IMR-90 (cell line): Measurements from ENCODE around the gene SLC25A12. TPM values are rescaled to one million over a fixed set of nuclear protein-coding genes. Genes with fewer than 3 reads are reported as not detected.

ENCODE experiments used
- ATAC-seq: fragments of 200-7000 bp; cut with Tn5 transposase; 2 replicates; pipeline ENCODE4 v1.9.1; 2020; ENCODE audit warnings: low read depth, mild to moderate bottlenecking, moderate library complexity
- BruUV-seq: library from RNA; stranded (reverse); fragments of 400-500 nt; replicated peaks from 2 replicates; lab custom pipeline; 2021; lab: Mats Ljungman, UMichigan
- CTCF ChIA-PET: fragments of 300-600 bp; formaldehyde crosslinking; extraction: SDS; loops from one replicate; lab custom pipeline; 2021; ENCODE audit warnings: antibody characterized with exemption; lab: Yijun Ruan, JAX
- POLR2A ChIA-PET: fragments of 300-600 bp; sonication (Branson Sonifier 250); formaldehyde crosslinking; loops from one replicate; lab custom pipeline; 2022; ENCODE audit warnings: antibody characterized with exemption; ENCODE audit not compliant: unreplicated experiment; lab: Charles Lee
- DNase-seq: peaks from one replicate; pipeline ENCODE4 v3.0.0; 2013
- H2AFZ ChIP-seq: replicated peaks from 2 replicates; pipeline ENCODE3; 2013; ENCODE audit warnings: low read length, mild to moderate bottlenecking; ENCODE audit not compliant: poor library complexity
- H2AK5ac ChIP-seq: 2 replicates; pipeline ENCODE4 v1.6.1; 2013; ENCODE audit warnings: low read depth, low read length, inconsistent platforms
- H2AK9ac ChIP-seq: replicated peaks from 2 replicates; pipeline ENCODE3; 2013; ENCODE audit warnings: mild to moderate bottlenecking, low read depth, low read length, moderate library complexity; ENCODE audit not compliant: poor library complexity
- H2BK120ac ChIP-seq: 2 replicates; pipeline ENCODE4 v1.6.1; 2013; ENCODE audit warnings: low read depth, low read length, inconsistent platforms
- H2BK15ac ChIP-seq: 3 replicates; pipeline ENCODE4 v1.6.1; 2013; ENCODE audit warnings: low read depth, low read length, inconsistent platforms
- H2BK20ac ChIP-seq: 2 replicates; pipeline ENCODE4 v1.6.1; 2013; ENCODE audit warnings: low read depth, mild to moderate bottlenecking, inconsistent platforms, low read length, moderate library complexity
- H2BK5ac ChIP-seq: 2 replicates; pipeline ENCODE4 v1.6.1; 2013; ENCODE audit warnings: mild to moderate bottlenecking, low read depth, low read length, inconsistent platforms; ENCODE audit not compliant: poor library complexity, severe bottlenecking
- H3K14ac ChIP-seq: replicated peaks from 2 replicates; pipeline ENCODE4 v1.6.1; 2013; ENCODE audit warnings: low read depth, low read length, inconsistent platforms
- H3K18ac ChIP-seq: 2 replicates; pipeline ENCODE4 v1.6.1; 2013; ENCODE audit warnings: low read depth, low read length, control low read depth
- H3K23ac ChIP-seq: 2 replicates; pipeline ENCODE4 v1.6.1; 2013; ENCODE audit warnings: low read depth, low read length, inconsistent platforms
- H3K27ac ChIP-seq: 2 replicates; pipeline ENCODE4 v1.5.1; 2013; ENCODE audit warnings: mild to moderate bottlenecking, control low read depth, low read length; ENCODE audit not compliant: insufficient read depth
- H3K27me3 ChIP-seq: 2 replicates; pipeline ENCODE4 v1.6.1; 2013; ENCODE audit warnings: low read length; ENCODE audit not compliant: control insufficient read depth, insufficient read depth
- H3K36me3 ChIP-seq: 2 replicates; pipeline ENCODE4 v1.6.1; 2013; ENCODE audit warnings: low read length, mixed read lengths; ENCODE audit not compliant: control insufficient read depth, insufficient read depth
- H3K4ac ChIP-seq: 2 replicates; pipeline ENCODE4 v1.6.1; 2013; ENCODE audit warnings: low read depth, low read length, inconsistent platforms
- H3K4me1 ChIP-seq: 2 replicates; pipeline ENCODE4 v1.6.1; 2013; ENCODE audit warnings: low read length, mixed read lengths; ENCODE audit not compliant: control insufficient read depth, insufficient read depth
- H3K4me2 ChIP-seq: 2 replicates; pipeline ENCODE4 v1.6.1; 2013; ENCODE audit warnings: low read depth, mild to moderate bottlenecking, control low read depth, low read length, moderate library complexity
- H3K4me3 ChIP-seq: 2 replicates; pipeline ENCODE4 v1.5.1; 2013; ENCODE audit warnings: low read depth, mild to moderate bottlenecking, control low read depth, low read length, moderate library complexity; ENCODE audit not compliant: insufficient read depth
- H3K56ac ChIP-seq: 2 replicates; pipeline ENCODE4 v1.6.1; 2013; ENCODE audit warnings: low read length, inconsistent platforms; ENCODE audit not compliant: insufficient read depth; ENCODE audit errors: extremely low read depth
- H3K79me1 ChIP-seq, 2 experiments: 2 replicates each; pipeline ENCODE4 v1.6.1; 2013; ENCODE audit warnings: low read length in 2 of 2, inconsistent platforms in 1 of 2, low read depth in 1 of 2
- H3K9ac ChIP-seq: 2 replicates; pipeline ENCODE4 v1.6.1; 2013; ENCODE audit warnings: low read depth, low read length, control low read depth
- H3K9me1 ChIP-seq: 2 replicates; pipeline ENCODE4 v1.6.1; 2013; ENCODE audit warnings: low read length, inconsistent platforms; ENCODE audit not compliant: insufficient read depth
- H3K9me3 ChIP-seq: 2 replicates; pipeline ENCODE4 v1.6.1; 2013; ENCODE audit warnings: low read length; ENCODE audit not compliant: control insufficient read depth, insufficient read depth
- H4K20me1 ChIP-seq: 2 replicates; pipeline ENCODE4 v1.6.1; 2013; ENCODE audit warnings: low read length, inconsistent platforms; ENCODE audit not compliant: insufficient read depth
- H4K5ac ChIP-seq: 2 replicates; pipeline ENCODE4 v1.6.1; 2013; ENCODE audit warnings: mild to moderate bottlenecking, low read depth, low read length, control low read depth
- H4K8ac ChIP-seq, 2 experiments: 2 replicates each; pipeline ENCODE4 v1.6.1; 2013; ENCODE audit warnings: low read depth in 2 of 2, low read length in 2 of 2, control low read depth in 1 of 2, inconsistent platforms in 1 of 2
- H4K91ac ChIP-seq: 2 replicates; pipeline ENCODE4 v1.6.1; 2013; ENCODE audit warnings: low read depth, low read length, inconsistent platforms; ENCODE audit not compliant: insufficient read depth
- BHLHE40 ChIP-seq: fragments of 150-350 bp; IDR thresholded peaks from 2 replicates; pipeline ENCODE4 v1.6.1; 2016; ENCODE audit warnings: mild to moderate bottlenecking, low read depth, low read length
- CEBPB ChIP-seq: IDR thresholded peaks from 2 replicates; pipeline ENCODE4 v1.6.1; 2012; ENCODE audit warnings: low read depth, low read length, improper control_type of control experiment
- CHD1 ChIP-seq: IDR thresholded peaks from 2 replicates; pipeline ENCODE4 v1.6.1; 2012; ENCODE audit warnings: low read depth, low read length, improper control_type of control experiment
- CTCF ChIP-seq: conservative IDR thresholded peaks from 2 replicates; pipeline ENCODE4 v1.5.1; 2012; ENCODE audit warnings: mild to moderate bottlenecking, low read depth, low read length, improper control_type of control experiment
- FOS ChIP-seq: fragments of 150-350 bp; IDR thresholded peaks from 2 replicates; pipeline ENCODE4 v1.6.1; 2016; ENCODE audit warnings: low read depth, low read length
- MAFK ChIP-seq: IDR thresholded peaks from 2 replicates; pipeline ENCODE4 v1.6.1; 2012; ENCODE audit warnings: low read depth, low read length, improper control_type of control experiment
- MAZ ChIP-seq: IDR thresholded peaks from 2 replicates; pipeline ENCODE4 v1.6.1; 2012; ENCODE audit warnings: low read depth, mild to moderate bottlenecking, low read length, improper control_type of control experiment, moderate library complexity, borderline replicate concordance
- MXI1 ChIP-seq: IDR thresholded peaks from 2 replicates; pipeline ENCODE4 v1.6.1; 2012; ENCODE audit warnings: low read depth, mild to moderate bottlenecking, low read length, moderate library complexity, borderline replicate concordance
- NFE2L2 ChIP-seq: fragments of 150-350 bp; IDR thresholded peaks from 2 replicates; pipeline ENCODE4 v1.6.1; 2016; ENCODE audit warnings: low read depth, mild to moderate bottlenecking, low read length
- POLR2A ChIP-seq: IDR thresholded peaks from 2 replicates; pipeline ENCODE4 v1.6.1; 2012; ENCODE audit warnings: mild to moderate bottlenecking, low read depth, low read length
- RAD21 ChIP-seq: IDR thresholded peaks from 2 replicates; pipeline ENCODE4 v1.6.1; 2012; ENCODE audit warnings: low read length, improper control_type of control experiment
- RCOR1 ChIP-seq: IDR thresholded peaks from 2 replicates; pipeline ENCODE4 v1.6.1; 2012; ENCODE audit warnings: mild to moderate bottlenecking, low read length, improper control_type of control experiment; ENCODE audit not compliant: insufficient replicate concordance
- RFX5 ChIP-seq: IDR thresholded peaks from 2 replicates; pipeline ENCODE4 v1.8.0; 2012; ENCODE audit warnings: low read depth, mild to moderate bottlenecking, low read length, moderate library complexity
- SMC3 ChIP-seq: fragments of 150-350 bp; IDR thresholded peaks from 2 replicates; pipeline ENCODE4 v1.6.1; 2016; ENCODE audit warnings: low read depth, mild to moderate bottlenecking, antibody characterized with exemption, low read length, moderate library complexity
- USF2 ChIP-seq: fragments of 150-350 bp; IDR thresholded peaks from 2 replicates; pipeline ENCODE4 v1.6.1; 2017; ENCODE audit warnings: mild to moderate bottlenecking, antibody characterized with exemption, low read length, low read depth
- WGBS, 2 experiments: methylation state at CpG; one replicate each; pipeline versions ENCODE4 v1.1.5 to v1.1.7; 2013; ENCODE audit warnings: missing lambda C conversion rate in 2 of 2; ENCODE audit not compliant: insufficient read length in 1 of 2; ENCODE audit errors: extremely low coverage in 2 of 2; 5-methylcytosine and 5-hydroxymethylcytosine counted together
- dilution Hi-C: fragments of 300-500 bp; cut with HindIII; formaldehyde crosslinking; loops from one replicate; pipeline ENCODE4 v1.14.3; 2018; ENCODE audit warnings: low sequenced_read_pairs; ENCODE audit not compliant: unreplicated experiment
- in situ Hi-C: fragments of 300-500 bp; cut with MboI; formaldehyde crosslinking; loops from 3 replicates; pipeline ENCODE4 v1.14.3; 2019; ENCODE audit warnings: low sequenced_read_pairs, inconsistent platforms, mixed read lengths
- intact Hi-C: fragments of 100-400 bp; cut with micrococcal nuclease; formaldehyde crosslinking; loops from 2 replicates; pipeline ENCODE4 v1.10.0; 2022
- polyA plus RNA-seq, 3 experiments: library from polyadenylated mRNA; depleted of rRNA; stranded (reverse); fragments of >200 nt; gene quantifications; 2 replicates each; pipeline ENCODE4 v1.2.3, GENCODE V29; 2012; ENCODE audit warnings: low replicate concordance in 1 of 3
- total RNA-seq: library from RNA; depleted of rRNA; stranded (reverse); fragments of >200 nt; gene quantifications from 2 replicates; pipeline ENCODE4 v1.2.3, GENCODE V29; 2012
- TF ChIP-seq, protein P1 (sequence below): fragments of 150-350 bp; IDR thresholded peaks from 2 replicates; pipeline ENCODE4 v1.6.1; 2016; ENCODE audit warnings: low read depth, mild to moderate bottlenecking, low read length, moderate library complexity, borderline replicate concordance

The SLC25A12 gene
- total and polyA plus RNA-seq, 2 of the 4 experiments (the other 2 are of a cell fraction) = 16.3 to 17.6 TPM

- Histone ChIP-seq H4K8ac (no peak overlapping the region), H3K23ac (no peak overlapping the region), H3K9me1 (0 out of 2 replicates have a peak, but pooled peaks cover 4% of the 10 kb centered on the region), H3K56ac (no peak overlapping the region), H2BK15ac (no peak overlapping the region), H4K91ac (no peak overlapping the region), H3K4me2 (peak overlapping the region; percentile 77; the same call in 1 of the 2 replicates), H3K9ac (no peak overlapping the region), H2BK20ac (0 out of 2 replicates have a peak overlapping the region, but pooled peaks have one; percentile 60), H3K27ac (no peak overlapping the region), H2AFZ (no peak overlapping the region), H2BK120ac (no peak overlapping the region), H2BK5ac (no peak overlapping the region), H3K14ac (no peak overlapping the region), H4K20me1 (no peaks in the 10 kb centered on the region), H3K18ac (no peak overlapping the region), H4K5ac (no peak overlapping the region; the same call in 1 of the 2 replicates), H2AK5ac (no peak overlapping the region), H3K27me3 (no peaks in the 10 kb centered on the region), H2AK9ac (no peak overlapping the region), H3K9me3 (no peaks in the 10 kb centered on the region), H3K4me1 (peaks cover 6% of the 10 kb centered on the region; the same call in 1 of the 2 replicates), H3K4ac (no peak overlapping the region), H3K4me3 (no peak overlapping the region), H3K79me1 (no peaks in the 10 kb centered on the region), H3K36me3 (peaks cover 2% of the 10 kb centered on the region; the same call in 1 of the 2 replicates)
- BruUV-seq = no TSS peak
- DNase-seq = peak; percentile 57
- intact Hi-C loops = loop anchor here (1.0 to 5.0 kb wide), 4 partner anchors 81 to 293 kb away; partner anchors contain the start of genes HAT1 and SLC25A12
- ChIA-PET POLR2A (no interaction called here), CTCF (interaction anchor here (0.5 to 1.2 kb wide), 7 partner anchors 17 to 316 kb away, joined by 3 to 7 read pairs (median 3); no protein-coding TSS in a partner anchor)
- WGBS, 2 experiments = no CpG with 5 or more reads among the region's 4 CpGs
- TF ChIP-seq MXI1 (no peak), SMC3 (peak; percentile 65), RFX5 (no peak), CTCF (peak; percentile 56), USF2 (no peak), BHLHE40 (no peak), FOS (no peak), RCOR1 (no peak), NFE2L2 (no peak), CHD1 (no peak), MAZ (no peak), MAFK (no peak), CEBPB (no peak), RAD21 (peak; percentile 71), POLR2A (no peak)
- TF ChIP-seq, protein P1, sequence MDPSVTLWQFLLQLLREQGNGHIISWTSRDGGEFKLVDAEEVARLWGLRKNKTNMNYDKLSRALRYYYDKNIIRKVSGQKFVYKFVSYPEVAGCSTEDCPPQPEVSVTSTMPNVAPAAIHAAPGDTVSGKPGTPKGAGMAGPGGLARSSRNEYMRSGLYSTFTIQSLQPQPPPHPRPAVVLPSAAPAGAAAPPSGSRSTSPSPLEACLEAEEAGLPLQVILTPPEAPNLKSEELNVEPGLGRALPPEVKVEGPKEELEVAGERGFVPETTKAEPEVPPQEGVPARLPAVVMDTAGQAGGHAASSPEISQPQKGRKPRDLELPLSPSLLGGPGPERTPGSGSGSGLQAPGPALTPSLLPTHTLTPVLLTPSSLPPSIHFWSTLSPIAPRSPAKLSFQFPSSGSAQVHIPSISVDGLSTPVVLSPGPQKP = no peak
- peak; percentile 69 for ATAC-seq
- dilution Hi-C loops = no loop called here
- in situ Hi-C loops = loop anchor here (25.0 kb wide), 1 partner anchor 651 kb away; no protein-coding TSS in a partner anchor
Observed at GRCh38 chr2:171811245-171811628, 82.8 kb downstream of the SLC25A12 start.
